GM12878 (cell line): ENCODE data around the gene METTL21A. TPM values are rescaled to one million over a fixed set of nuclear protein-coding genes. Genes with fewer than 3 reads are reported as not detected.

Experiments
- ATAC-seq: fragments of 200-7000 bp; cut with Tn5 transposase; 3 replicates; pipeline ENCODE4 v1.9.1; 2020; ENCODE audit warnings: mild to moderate bottlenecking, moderate library complexity
- BruUV-seq: library from RNA; stranded (reverse); fragments of 400-500 nt; replicated peaks from 2 replicates; lab custom pipeline; 2021; lab: Mats Ljungman, UMichigan
- CTCF ChIA-PET: fragments of 300-600 bp; sonication (Branson Sonifier 250); formaldehyde crosslinking; extraction: SDS; loops from one replicate; lab custom pipeline; 2021; ENCODE audit warnings: inconsistent platforms; lab: Yijun Ruan, JAX
- POLR2A ChIA-PET: fragments of 350-600 bp; formaldehyde crosslinking; extraction: SDS; loops from one replicate; lab custom pipeline; 2021; ENCODE audit warnings: inconsistent platforms; lab: Charles Lee
- RAD21 ChIA-PET: fragments of 300-600 bp; sonication (Branson Sonifier 250); formaldehyde crosslinking; loops from one replicate; lab custom pipeline; 2023; ENCODE audit warnings: antibody characterized with exemption; ENCODE audit not compliant: unreplicated experiment; lab: Charles Lee
- SMC1A ChIA-PET: fragments of 300-600 bp; sonication (Branson Sonifier 250); formaldehyde crosslinking; loops from one replicate; lab custom pipeline; 2023; ENCODE audit not compliant: unreplicated experiment, uncharacterized antibody; lab: Charles Lee
- DNase-seq: peaks from one replicate; pipeline ENCODE4 v3.0.0-alpha.2; 2011; ENCODE audit warnings: low read depth, low spot score
- FAIRE-seq: peaks from 3 replicates; lab custom pipeline; 2011; peaks lifted over from hg19 to GRCh38; lab: Jason Lieb, UNC
- H2AFZ ChIP-seq: 2 replicates; pipeline ENCODE4 v1.6.0; 2011; ENCODE audit warnings: low read depth, low read length, control low read depth; ENCODE audit not compliant: control insufficient read depth
- H3K27ac ChIP-seq: 2 replicates; pipeline ENCODE4 v1.5.1; 2011; ENCODE audit warnings: control low read depth; ENCODE audit not compliant: control insufficient read depth, insufficient read depth
- H3K27me3 ChIP-seq, 2 experiments: replicated peaks in 1 of 2; 2 replicates each; pipeline versions ENCODE4 v1.6.0 to v1.6.1; 2011; ENCODE audit warnings: low read length in 1 of 2; ENCODE audit not compliant: control insufficient read depth in 2 of 2, insufficient read depth in 2 of 2
- H3K36me3 ChIP-seq, 2 experiments: 2 replicates each; pipeline ENCODE4 v1.5.1; 2011; ENCODE audit warnings: low read length in 1 of 2; ENCODE audit not compliant: control insufficient read depth in 2 of 2, insufficient read depth in 2 of 2
- H3K4me1 ChIP-seq: 2 replicates; pipeline ENCODE4 v1.6.1; 2011; ENCODE audit warnings: mild to moderate bottlenecking, low read length, moderate library complexity, mixed read lengths; ENCODE audit not compliant: control insufficient read depth, insufficient read depth
- H3K4me2 ChIP-seq: 2 replicates; pipeline ENCODE4 v1.6.0; 2011; ENCODE audit warnings: control low read depth; ENCODE audit not compliant: control insufficient read depth, insufficient read depth
- H3K4me3 ChIP-seq: fragments of 200-600 bp; sonication (generic); 2 replicates; pipeline ENCODE4 v1.5.1; 2016
- H3K79me2 ChIP-seq: 2 replicates; pipeline ENCODE4 v1.6.0; 2011; ENCODE audit warnings: low read length; ENCODE audit not compliant: control insufficient read depth, insufficient read depth
- H3K9ac ChIP-seq: 2 replicates; pipeline ENCODE4 v1.8.0; 2011; ENCODE audit warnings: low read length, control low read depth, mixed read lengths; ENCODE audit not compliant: control insufficient read depth, insufficient read depth
- H3K9me3 ChIP-seq: replicated peaks from 3 replicates; pipeline ENCODE4 v1.5.1; 2011; ENCODE audit warnings: mild to moderate bottlenecking, low read length; ENCODE audit not compliant: control insufficient read depth, insufficient read depth
- H4K20me1 ChIP-seq: 2 replicates; pipeline ENCODE4 v1.6.0; 2011; ENCODE audit not compliant: control insufficient read depth, insufficient read depth
- ATF3 ChIP-seq: IDR thresholded peaks from 2 replicates; pipeline ENCODE4 v1.6.1; 2011; ENCODE audit warnings: low read depth, mild to moderate bottlenecking, low read length, moderate library complexity, borderline replicate concordance; ENCODE audit errors: extremely low read depth
- BCL11A ChIP-seq: IDR thresholded peaks from 2 replicates; pipeline ENCODE4 v1.6.1; 2011; ENCODE audit warnings: low read depth, low read length
- CBFB ChIP-seq: IDR thresholded peaks from 2 replicates; pipeline ENCODE4 v1.6.1; 2016; ENCODE audit warnings: antibody characterized with exemption, low read depth
- CHD4 ChIP-seq: fragments of 200-600 bp; sonication (generic); IDR thresholded peaks from 2 replicates; pipeline ENCODE4 v1.6.1; 2016; ENCODE audit warnings: mild to moderate bottlenecking
- HDAC6 ChIP-seq: fragments of 200-600 bp; sonication (generic); IDR thresholded peaks from one replicate; pipeline ENCODE4 v1.8.0; 2017; ENCODE audit warnings: antibody characterized with exemption; ENCODE audit not compliant: unreplicated experiment
- KAT2A ChIP-seq: conservative IDR thresholded peaks from 2 replicates; pipeline ENCODE4 v1.6.1; 2011; ENCODE audit warnings: low read depth, low read length; ENCODE audit not compliant: control insufficient read depth
- MYC ChIP-seq: IDR thresholded peaks from 2 replicates; pipeline ENCODE4 v1.6.1; 2011; ENCODE audit warnings: mild to moderate bottlenecking, low read length, moderate library complexity, inconsistent platforms; ENCODE audit not compliant: insufficient read depth, insufficient replicate concordance, insufficient read length, severe bottlenecking
- PBX3 ChIP-seq: IDR thresholded peaks from 2 replicates; pipeline ENCODE4 v1.6.1; 2011; ENCODE audit warnings: mild to moderate bottlenecking, low read depth, low read length, moderate library complexity; ENCODE audit not compliant: insufficient replicate concordance
- RBBP5 ChIP-seq: fragments of 200-600 bp; sonication (generic); conservative IDR thresholded peaks from 2 replicates; pipeline ENCODE4 v1.6.1; 2016
- SMARCA5 ChIP-seq: fragments of 450-650 bp; IDR thresholded peaks from 2 replicates; pipeline ENCODE4 v1.6.1; 2017; ENCODE audit warnings: mild to moderate bottlenecking
- SREBF1 ChIP-seq: IDR thresholded peaks from 2 replicates; pipeline ENCODE4 v1.6.1; 2012; ENCODE audit warnings: mild to moderate bottlenecking, low read length
- SRF ChIP-seq, 2 experiments: IDR thresholded peaks; 2 replicates each; pipeline ENCODE4 v1.6.1; 2011; ENCODE audit warnings: low read depth in 2 of 2, low read length in 2 of 2, mild to moderate bottlenecking in 1 of 2, moderate library complexity in 1 of 2
- STAT3 ChIP-seq: IDR thresholded peaks from 2 replicates; pipeline ENCODE4 v1.6.1; 2011; ENCODE audit warnings: low read depth, low read length, improper control_type of control experiment
- WGBS: methylation state at CpG from one replicate; pipeline ENCODE4 v1.1.6; 2016; ENCODE audit warnings: low lambda C conversion rate; ENCODE audit not compliant: insufficient replicate concordance, insufficient coverage; ENCODE audit errors: missing lambda C conversion rate; 5-methylcytosine and 5-hydroxymethylcytosine counted together
- in situ Hi-C: fragments of 300-500 bp; cut with MboI; formaldehyde crosslinking; loops from 9 replicates; pipeline ENCODE4 v1.14.3; 2018; ENCODE audit warnings: mixed read lengths
- intact Hi-C: fragments of 100-400 bp; cut with micrococcal nuclease; formaldehyde crosslinking; loops from one replicate; pipeline ENCODE4 v1.14.2; 2022; ENCODE audit not compliant: unreplicated experiment
- polyA plus RNA-seq, 11 experiments: library from polyadenylated mRNA; depleted of rRNA in 4 of 11; unstranded in 6 of 11; stranded (reverse) in 5 of 11; fragments of >200 nt; fragmentation: Nextera tagmentation in 4 of 11; fragmentation: Illumina TruSeq in 1 of 11; extraction: Ambion mirVana in 4 of 11; extraction: Trizol in 1 of 11; gene quantifications; 1 replicate in 1 of 11; 2 replicates in 10 of 11; pipeline versions ENCODE4 v1.2.1 to v1.2.3, GENCODE V29; 2011 to 2016; ENCODE audit warnings: inconsistent platforms in 2 of 11, missing spikeins in 2 of 11, low read depth in 1 of 11
- total RNA-seq, 4 experiments: library from RNA; depleted of rRNA in 3 of 4; stranded (reverse); fragments of >200 nt in 3 of 4; fragmentation: Illumina TruSeq in 1 of 4; extraction: Trizol in 1 of 4; gene quantifications; 2 replicates each; pipeline versions ENCODE4 v1.2.1 to v1.2.3, GENCODE V29; 2013 to 2021

Gene METTL21A
- total and polyA plus RNA-seq, 10 of the 15 experiments (the other 5 are each of a cell fraction or from before 2014, with no cell fraction given), result 6.8 to 41.7 (median 27.8) TPM

GRCh38 chr2:207660994-207661393 lies 35.8 kb upstream of the METTL21A start:
- CTCF ChIA-PET, result interaction anchor here (0.5 to 1.8 kb wide), 4 partner anchors 28 to 66 kb away, joined by 3 to 4 read pairs (median 4); no protein-coding TSS in a partner anchor
- BruUV-seq, result no TSS peak

More at GRCh38 chr2:207660994-207661393, 35.8 kb upstream of the METTL21A start:
- FAIRE-seq, result no peak
- in situ Hi-C loops (no loop called here), intact Hi-C loops (no loop called here)
- Histone ChIP-seq H3K79me2 (peaks cover 5% of the 10 kb centered on the region; the same call in 1 of the 2 replicates), H3K4me3 (no peak overlapping the region), H3K4me2 (no peak overlapping the region), H2AFZ (no peak overlapping the region), H3K27me3 (no peaks in the 10 kb centered on the region), H3K9me3 (no peaks in the 10 kb centered on the region), H3K27ac (no peak overlapping the region)
- ChIA-PET POLR2A (interaction anchor here (0.5 to 0.9 kb wide), 5 partner anchors 14 to 35 kb away, joined by 3 to 6 read pairs (median 4); no protein-coding TSS in a partner anchor), RAD21 (interaction anchor here (0.8 kb wide), 1 partner anchor 50 kb away, joined by 3 read pairs; the partner anchor contains the start of gene CCNYL1), SMC1A (interaction anchor here (0.7 to 1.2 kb wide), 4 partner anchors 13 to 105 kb away, joined by 3 to 7 read pairs (median 3); no protein-coding TSS in a partner anchor)
- ATAC-seq, result no peak
- TF ChIP-seq CBFB, result no peak
- TF ChIP-seq ATF3, result no peak
- no peak for TF ChIP-seq PBX3
- no peak for TF ChIP-seq KAT2A
- TF ChIP-seq STAT3, result no peak
- no peak for TF ChIP-seq CHD4
- no peak for TF ChIP-seq HDAC6
- TF ChIP-seq MYC, result no peak
- no peak for TF ChIP-seq SRF (IDR thresholded peaks at IDR 0.05; ENCODE audit: low read depth in 2 of 2, low read length in 2 of 2)
- no peak for TF ChIP-seq BCL11A
- TF ChIP-seq SREBF1, result no peak
- no peak for TF ChIP-seq SMARCA5
- no peak for TF ChIP-seq RBBP5
- TF ChIP-seq, all 136 proteins: peak for 0
- Histone ChIP-seq H4K20me1 (no peaks in the 10 kb centered on the region), H3K36me3 (no peaks in the 10 kb centered on the region), H3K9ac (no peak overlapping the region), H3K4me1 (peaks cover 5% of the 10 kb centered on the region)
- DNase-seq, result no peak
- WGBS, result 76% methylated on average over 7 of the region's 7 CpGs
